Right cardiac atrium (tissue), 5 donors: Measurements from ENCODE around the gene IGFBP2. TPM values are rescaled to one million over a fixed set of nuclear protein-coding genes. Genes with fewer than 3 reads are reported as not detected.

Experiments used
- ATAC-seq, 2 donors: fragments of 200-7000 bp; cut with Tn5 transposase; one replicate each; pipeline versions ENCODE4 v1.8.0 to v1.9.1; 2020; ENCODE audit warnings: moderate library complexity in 2 of 2, mild to moderate bottlenecking in 1 of 2
- DNase-seq, 3 donors: peaks; one replicate each; pipeline ENCODE4 v3.0.0-alpha.2; 2020
- H3K27ac ChIP-seq: one replicate; pipeline ENCODE4 v1.5.1; 2013; ENCODE audit warnings: mild to moderate bottlenecking, low read length, control low read depth, moderate library complexity
- H3K27me3 ChIP-seq: one replicate; pipeline ENCODE4 v1.6.1; 2013; ENCODE audit not compliant: control insufficient read depth, insufficient read depth
- H3K4me1 ChIP-seq: one replicate; pipeline ENCODE4 v1.6.1; 2013; ENCODE audit warnings: low read length; ENCODE audit not compliant: control insufficient read depth, insufficient read depth
- H3K4me3 ChIP-seq: one replicate; pipeline ENCODE4 v1.5.1; 2013; ENCODE audit warnings: low read length, control low read depth
- H3K9me3 ChIP-seq: one replicate; pipeline ENCODE4 v1.6.1; 2013; ENCODE audit warnings: low read length; ENCODE audit not compliant: control insufficient read depth
- WGBS: extraction: QIAGEN DNeasy Blood & Tissue Kit; methylation state at CpG from one replicate; pipeline ENCODE4 v1.1.7; 2013; 5-methylcytosine and 5-hydroxymethylcytosine counted together
- intact Hi-C, 4 donors: fragments of 100-400 bp; cut with DNase I; formaldehyde crosslinking; loops; one replicate each; pipeline versions ENCODE4 v1.11.0 to v1.14.0; 2022 to 2023
- polyA plus RNA-seq: library from polyadenylated mRNA; stranded (reverse); fragments of 200-250 nt; gene quantifications from one replicate; pipeline ENCODE4 v1.2.3, GENCODE V29; 2013
- total RNA-seq, 4 donors: library from RNA; stranded (reverse); fragmentation: NEBNext Ultra II Directional; extraction: Animal tissue kit (Norgen Biotek cat#: 25700); gene quantifications; one replicate each; pipeline ENCODE4 v1.2.1, GENCODE V29; 2021
- donor health status: healthy with polysubstance abuse.
- donor health status: DM: no; HTN: yes; CAD: no.
- donor health status: DM: no; HTN: no; CAD: no.
- donor health status: DM: no; HTN: yes; CAD: no; lungs with severe emphysema.
- donor health status: DM: yes; HTN: yes; CAD: no.

Gene IGFBP2
- total and polyA plus RNA-seq, 5 donors = 62.6 to 168 (median 105) TPM

DNA sequence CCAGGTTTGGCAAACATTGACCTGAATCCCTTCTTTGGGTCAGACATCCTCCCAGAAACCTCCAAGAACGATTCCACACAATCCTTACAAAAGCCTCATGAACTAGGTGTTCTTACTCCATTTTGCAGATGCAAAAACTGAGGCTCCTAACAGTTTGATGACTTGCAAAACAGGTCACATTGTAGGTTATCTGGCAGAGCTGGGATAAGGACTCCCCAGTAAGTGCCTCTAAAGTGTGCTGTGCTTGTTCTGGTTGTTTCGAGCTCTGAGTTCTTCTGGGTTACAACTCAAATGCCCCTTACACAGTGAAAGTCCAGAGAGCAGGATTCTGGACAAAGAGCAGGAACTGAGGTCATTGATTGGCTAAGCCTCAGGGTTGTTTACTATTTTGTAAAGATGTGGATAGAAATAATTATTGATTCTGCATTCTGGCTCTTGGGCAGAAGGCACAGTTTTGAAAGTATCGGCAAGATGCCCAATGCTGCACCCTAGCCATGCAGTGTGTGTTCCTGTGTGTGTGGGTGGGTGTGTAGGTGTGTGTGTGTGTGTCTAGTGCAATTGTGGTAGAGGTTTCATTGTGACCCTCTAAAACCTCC, 17.0 kb upstream of the IGFBP2 start:
- intact Hi-C loops = no loop called here
- no peaks in the 10 kb centered on the region for H3K27me3 ChIP-seq
- no peaks in the 10 kb centered on the region for H3K9me3 ChIP-seq
- H3K27ac ChIP-seq = no peak overlapping the region
- no peak overlapping the region for H3K4me3 ChIP-seq
- no peak for ATAC-seq
- peaks cover 2% of the 10 kb centered on the region for H3K4me1 ChIP-seq
- 85% methylated on average over 3 of the region's 3 CpGs for WGBS
- DNase-seq = no peak

DNA sequence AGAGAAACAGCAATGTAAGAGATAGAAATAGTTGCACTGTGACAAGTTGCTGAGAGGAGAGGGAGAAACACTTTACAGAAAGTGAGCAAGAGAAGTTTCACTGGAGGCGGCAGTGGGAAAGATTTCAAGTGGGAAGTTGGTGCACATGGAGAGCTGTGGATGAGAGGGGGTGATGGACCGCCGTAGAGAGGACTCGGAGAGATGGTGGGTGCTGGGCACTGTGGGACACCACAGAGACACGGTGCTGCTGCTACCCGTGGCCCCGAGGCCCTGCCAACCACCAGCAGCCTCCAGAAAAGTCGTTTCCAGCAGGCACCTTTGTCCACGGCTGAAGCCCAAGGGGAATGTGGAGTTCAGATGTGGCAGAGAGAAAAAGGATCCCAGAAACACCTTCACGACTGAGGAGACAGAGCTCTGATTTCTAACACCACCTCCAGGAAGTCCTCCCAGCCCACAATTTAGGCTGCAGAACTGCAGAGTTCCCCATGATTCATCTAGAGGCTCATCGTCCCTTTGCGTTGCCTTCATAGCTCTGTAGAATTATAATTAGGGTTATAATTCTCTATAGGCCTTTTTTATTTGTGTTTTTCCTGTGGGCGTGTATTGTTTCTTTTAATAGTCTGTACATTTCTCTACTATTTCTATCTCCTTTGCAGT, 15.9 kb upstream of the IGFBP2 start:
- peaks cover 2% of the 10 kb centered on the region for H3K4me1 ChIP-seq
- no peaks in the 10 kb centered on the region for H3K27me3 ChIP-seq
- no peaks in the 10 kb centered on the region for H3K9me3 ChIP-seq
- no peak overlapping the region for H3K27ac ChIP-seq
- intact Hi-C loops = no loop called here
- H3K4me3 ChIP-seq = no peak overlapping the region
- ATAC-seq (peak in 1 of 2 donors; percentile 51), DNase-seq (no peak)
- WGBS = 79% methylated on average over 13 of the region's 13 CpGs

GRCh38 chr2:216618785-216619184, 14.4 kb upstream of the IGFBP2 start:
- DNase-seq = no peak
- Histone ChIP-seq H3K4me1 (peaks cover 2% of the 10 kb centered on the region), H3K9me3 (no peaks in the 10 kb centered on the region), H3K4me3 (no peak overlapping the region), H3K27ac (no peak overlapping the region), H3K27me3 (no peaks in the 10 kb centered on the region)
- 89% methylated on average over 7 of the region's 7 CpGs for WGBS
- no peak for ATAC-seq
- intact Hi-C loops = no loop called here

GRCh38 chr2:216619411-216620393, 13.5 kb upstream of the IGFBP2 start:
- H3K4me3 ChIP-seq = no peak overlapping the region
- H3K4me1 ChIP-seq = peaks cover 2% of the 10 kb centered on the region
- 73% methylated on average over 12 of the region's 12 CpGs for WGBS
- no peak overlapping the region for H3K27ac ChIP-seq
- no peaks in the 10 kb centered on the region for H3K27me3 ChIP-seq
- intact Hi-C loops = no loop called here
- DNase-seq (no peak), ATAC-seq (peak in 1 of 2 donors; percentile 25)
- H3K9me3 ChIP-seq = no peaks in the 10 kb centered on the region

GRCh38 chr2:216620786-216621185, 12.4 kb upstream of the IGFBP2 start:
- Histone ChIP-seq H3K4me1 (no peaks in the 10 kb centered on the region), H3K4me3 (no peak overlapping the region), H3K9me3 (no peaks in the 10 kb centered on the region), H3K27me3 (no peaks in the 10 kb centered on the region), H3K27ac (no peak overlapping the region)
- DNase-seq = no peak
- no peak for ATAC-seq
- intact Hi-C loops = no loop called here
- 42% methylated on average over 12 of the region's 12 CpGs for WGBS

DNA sequence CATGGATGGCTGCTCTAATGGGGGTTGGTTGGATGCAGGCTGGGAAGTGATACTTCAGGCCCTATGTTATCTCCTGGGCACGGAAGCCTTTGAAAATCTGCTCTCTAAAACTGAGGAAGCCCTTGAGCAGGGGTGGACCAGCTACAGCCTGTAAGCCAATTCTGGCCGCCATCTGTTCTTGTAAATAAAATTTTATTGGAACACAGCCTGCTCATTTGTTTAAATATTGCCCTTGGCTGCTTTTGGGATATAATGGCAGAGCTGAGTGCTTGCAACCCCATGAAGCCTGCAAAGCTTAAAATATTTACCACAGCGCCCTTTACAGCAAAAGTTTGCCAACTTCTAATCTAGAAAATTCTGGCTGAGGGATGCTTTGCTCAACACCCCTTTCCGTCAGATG, 11.9 kb upstream of the IGFBP2 start:
- ATAC-seq (no peak), DNase-seq (no peak)
- WGBS = 62% methylated on average over 4 of the region's 4 CpGs
- Histone ChIP-seq H3K9me3 (no peaks in the 10 kb centered on the region), H3K27ac (no peak overlapping the region), H3K27me3 (no peaks in the 10 kb centered on the region), H3K4me1 (no peaks in the 10 kb centered on the region), H3K4me3 (no peak overlapping the region)
- intact Hi-C loops = no loop called here

- DNase-seq (no peak), ATAC-seq (no peak)
- intact Hi-C loops = no loop called here
- Histone ChIP-seq H3K4me3 (no peak overlapping the region), H3K27ac (no peak overlapping the region), H3K27me3 (no peaks in the 10 kb centered on the region), H3K4me1 (no peaks in the 10 kb centered on the region), H3K9me3 (no peaks in the 10 kb centered on the region)
- WGBS = 89% methylated on average over 4 of the region's 4 CpGs
Observed at GRCh38 chr2:216622526-216622925, 10.7 kb upstream of the IGFBP2 start.

DNA sequence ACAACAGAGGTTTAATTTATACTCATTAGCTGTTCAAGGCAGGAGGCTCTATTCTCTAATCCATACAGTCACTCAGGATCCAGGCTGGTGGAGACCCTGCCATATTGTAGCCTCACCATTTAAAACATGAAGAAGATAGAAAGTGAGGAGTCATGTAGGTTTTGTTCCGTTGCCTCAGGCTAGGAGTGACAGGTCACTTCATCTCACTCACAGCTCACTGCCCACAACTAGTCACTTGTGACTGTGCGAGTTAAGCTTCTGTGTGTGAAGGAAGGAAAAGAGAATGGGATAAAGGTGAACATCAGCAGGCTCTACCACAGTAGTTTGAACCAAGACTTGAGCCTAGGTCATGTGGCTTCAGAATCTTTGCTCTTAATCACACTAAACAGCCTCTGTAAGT, 9.0 kb upstream of the IGFBP2 start:
- ATAC-seq (no peak), DNase-seq (no peak)
- 94% methylated on average over 2 of the region's 2 CpGs for WGBS
- intact Hi-C loops = no loop called here
- Histone ChIP-seq H3K4me1 (no peaks in the 10 kb centered on the region), H3K27ac (no peak overlapping the region), H3K9me3 (no peaks in the 10 kb centered on the region), H3K27me3 (no peaks in the 10 kb centered on the region), H3K4me3 (no peak overlapping the region)

GRCh38 chr2:216626168-216626874, 6.9 kb upstream of the IGFBP2 start:
- ATAC-seq (no peak), DNase-seq (no peak)
- 82% methylated on average over 7 of the region's 7 CpGs for WGBS
- no peaks in the 10 kb centered on the region for H3K9me3 ChIP-seq
- H3K27ac ChIP-seq = no peak overlapping the region
- no peak overlapping the region for H3K4me3 ChIP-seq
- H3K27me3 ChIP-seq = no peaks in the 10 kb centered on the region
- no peaks in the 10 kb centered on the region for H3K4me1 ChIP-seq
- intact Hi-C loops = no loop called here

GRCh38 chr2:216626875-216627245, 6.4 kb upstream of the IGFBP2 start:
- Histone ChIP-seq H3K27ac (no peak overlapping the region), H3K4me3 (no peak overlapping the region), H3K4me1 (no peaks in the 10 kb centered on the region), H3K9me3 (no peaks in the 10 kb centered on the region), H3K27me3 (no peaks in the 10 kb centered on the region)
- no peak for ATAC-seq
- 70% methylated on average over 2 of the region's 2 CpGs for WGBS
- no peak for DNase-seq
- intact Hi-C loops = no loop called here

DNA sequence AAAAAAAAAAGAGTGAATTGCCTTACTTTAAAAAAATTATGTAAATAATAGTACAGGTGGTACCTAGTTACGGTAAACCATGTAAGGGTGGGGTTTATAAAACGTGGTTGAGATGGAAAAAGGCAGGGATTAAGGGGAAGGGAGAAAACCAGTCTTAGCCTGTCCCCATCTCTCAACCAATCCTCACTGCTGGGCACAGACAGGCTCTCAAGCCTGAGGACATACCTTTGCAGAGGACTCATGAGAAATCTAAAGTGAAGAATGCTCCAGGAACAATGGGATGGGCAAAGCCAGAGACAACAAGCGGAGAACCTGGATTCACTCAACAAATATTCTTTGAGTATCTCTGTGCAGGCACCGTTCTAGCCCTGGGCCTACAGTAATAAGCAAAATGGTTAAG, 3.4 kb upstream of the IGFBP2 start:
- Histone ChIP-seq H3K27me3 (no peaks in the 10 kb centered on the region), H3K4me1 (peaks cover 6% of the 10 kb centered on the region), H3K4me3 (no peak overlapping the region), H3K27ac (no peak overlapping the region), H3K9me3 (no peaks in the 10 kb centered on the region)
- no peak for ATAC-seq
- intact Hi-C loops = no loop called here
- no peak for DNase-seq
- 90% methylated on average over 4 of the region's 4 CpGs for WGBS
